Type B pancreatic cell (in vitro differentiated cells): ENCODE measurements around the gene EIPR1. TPM values are rescaled to one million over a fixed set of nuclear protein-coding genes. Genes with fewer than 3 reads are reported as not detected.

ENCODE experiments used
- DNase-seq: peaks from one replicate; pipeline ENCODE4 v3.0.0; 2021; ENCODE audit warnings: mixed read lengths; ENCODE audit not compliant: unreplicated experiment; ENCODE audit errors: extremely low spot score
- H3K27ac Mint-ChIP-seq: 2 replicates; pipeline ENCODE4 v1.8.0; 2021; ENCODE audit warnings: mild to moderate bottlenecking, mixed read lengths
- H3K27me3 Mint-ChIP-seq: 2 replicates; pipeline ENCODE4 v1.8.0; 2021; ENCODE audit warnings: mixed read lengths
- H3K36me3 Mint-ChIP-seq: 2 replicates; pipeline ENCODE4 v1.8.0; 2021; ENCODE audit warnings: mixed read lengths
- H3K4me1 Mint-ChIP-seq: one replicate; pipeline ENCODE4 v1.8.0; 2021; ENCODE audit warnings: mixed read lengths; ENCODE audit not compliant: unreplicated experiment
- H3K4me3 Mint-ChIP-seq: 2 replicates; pipeline ENCODE4 v1.8.0; 2021; ENCODE audit warnings: mild to moderate bottlenecking, mixed read lengths
- H3K9me3 Mint-ChIP-seq: 2 replicates; pipeline ENCODE4 v1.8.0; 2021; ENCODE audit warnings: mixed read lengths
- total RNA-seq: library from RNA; stranded (reverse); gene quantifications from 2 replicates; pipeline ENCODE4 v1.2.1, GENCODE V29; 2021; ENCODE audit warnings: low replicate concordance
- TF ChIP-seq, protein P1 (sequence below): fragments of 200-600 bp; sonication (generic); conservative IDR thresholded peaks from 2 replicates; pipeline ENCODE4 v1.5.0; 2021; ENCODE audit warnings: antibody characterized with exemption, mild to moderate bottlenecking

The EIPR1 gene
- total RNA-seq, 1 donor from 2014 or later: 24.9 TPM

DNA sequence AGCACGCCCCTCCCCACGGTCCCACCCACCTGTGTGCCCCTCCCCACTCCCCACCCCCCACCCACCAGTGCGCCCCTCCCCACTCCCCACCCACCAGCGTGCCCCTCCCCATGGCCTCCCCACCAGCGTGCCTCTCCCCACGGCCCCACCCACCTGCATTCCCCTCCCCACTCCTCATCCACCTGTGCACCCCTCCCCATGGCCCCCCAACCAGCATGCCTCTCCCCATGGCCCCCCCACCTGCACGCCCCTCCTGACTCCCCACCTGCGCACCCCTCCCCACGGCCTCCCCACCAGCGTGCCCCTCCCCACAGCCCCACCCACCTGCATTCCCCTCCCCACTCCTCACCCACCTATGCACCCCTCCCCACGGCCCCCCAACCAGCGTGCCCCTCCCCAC is 190.2 kb downstream of the EIPR1 start:
- no peaks in the 10 kb centered on the region for H3K9me3 Mint-ChIP-seq
- TF ChIP-seq, protein P1, sequence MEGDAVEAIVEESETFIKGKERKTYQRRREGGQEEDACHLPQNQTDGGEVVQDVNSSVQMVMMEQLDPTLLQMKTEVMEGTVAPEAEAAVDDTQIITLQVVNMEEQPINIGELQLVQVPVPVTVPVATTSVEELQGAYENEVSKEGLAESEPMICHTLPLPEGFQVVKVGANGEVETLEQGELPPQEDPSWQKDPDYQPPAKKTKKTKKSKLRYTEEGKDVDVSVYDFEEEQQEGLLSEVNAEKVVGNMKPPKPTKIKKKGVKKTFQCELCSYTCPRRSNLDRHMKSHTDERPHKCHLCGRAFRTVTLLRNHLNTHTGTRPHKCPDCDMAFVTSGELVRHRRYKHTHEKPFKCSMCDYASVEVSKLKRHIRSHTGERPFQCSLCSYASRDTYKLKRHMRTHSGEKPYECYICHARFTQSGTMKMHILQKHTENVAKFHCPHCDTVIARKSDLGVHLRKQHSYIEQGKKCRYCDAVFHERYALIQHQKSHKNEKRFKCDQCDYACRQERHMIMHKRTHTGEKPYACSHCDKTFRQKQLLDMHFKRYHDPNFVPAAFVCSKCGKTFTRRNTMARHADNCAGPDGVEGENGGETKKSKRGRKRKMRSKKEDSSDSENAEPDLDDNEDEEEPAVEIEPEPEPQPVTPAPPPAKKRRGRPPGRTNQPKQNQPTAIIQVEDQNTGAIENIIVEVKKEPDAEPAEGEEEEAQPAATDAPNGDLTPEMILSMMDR: no peak
- H3K27ac Mint-ChIP-seq: no peak overlapping the region
- H3K36me3 Mint-ChIP-seq: peaks cover 4% of the 10 kb centered on the region
- no peak overlapping the region for H3K4me3 Mint-ChIP-seq
- DNase-seq: no peak
- no peaks in the 10 kb centered on the region for H3K4me1 Mint-ChIP-seq
- no peaks in the 10 kb centered on the region for H3K27me3 Mint-ChIP-seq

DNA sequence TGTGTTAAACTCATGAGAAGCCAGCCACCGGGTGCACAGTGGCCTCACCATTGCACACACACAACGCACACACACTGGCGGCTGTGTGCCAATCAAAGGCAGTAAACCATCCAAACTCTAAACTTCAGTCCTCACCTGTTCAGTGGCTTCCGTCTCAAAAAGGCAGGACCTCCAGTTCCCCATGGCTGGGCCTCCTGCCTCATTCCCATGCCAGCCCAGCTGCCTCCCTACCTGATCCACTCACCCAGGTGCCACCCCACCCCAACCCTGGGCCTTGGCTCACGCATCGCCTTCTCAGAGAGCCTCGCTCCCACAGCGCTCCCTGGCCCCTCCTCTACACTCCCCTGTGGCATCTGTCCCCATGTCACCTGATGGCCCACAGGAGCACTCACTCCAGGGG is 190.9 kb downstream of the EIPR1 start:
- DNase-seq: no peak
- TF ChIP-seq, protein P1: no peak
- peaks cover 4% of the 10 kb centered on the region for H3K36me3 Mint-ChIP-seq
- no peak overlapping the region for H3K4me3 Mint-ChIP-seq
- no peaks in the 10 kb centered on the region for H3K27me3 Mint-ChIP-seq
- H3K4me1 Mint-ChIP-seq: no peaks in the 10 kb centered on the region
- H3K9me3 Mint-ChIP-seq: no peaks in the 10 kb centered on the region
- H3K27ac Mint-ChIP-seq: no peak overlapping the region

DNA sequence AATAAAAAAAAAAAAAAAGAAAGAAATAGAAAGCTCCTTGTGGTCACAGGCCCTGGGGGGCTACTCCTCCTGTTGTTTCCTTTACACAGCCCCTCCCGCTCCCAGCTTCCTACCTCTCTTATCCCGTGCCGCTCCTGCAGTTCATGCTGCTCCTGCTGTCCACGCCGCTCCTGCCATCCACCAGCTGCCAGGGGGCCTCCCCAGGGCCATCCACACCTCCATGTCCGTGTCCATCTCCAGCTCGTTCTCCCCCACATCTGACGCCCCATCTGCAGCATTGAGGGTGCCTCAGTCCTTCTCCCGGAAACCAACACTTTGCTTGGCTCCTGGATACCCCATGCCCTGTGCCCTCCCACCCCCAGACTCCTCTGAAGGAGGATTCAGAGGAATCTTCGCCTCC is 191.7 kb downstream of the EIPR1 start:
- peaks cover 3% of the 10 kb centered on the region for H3K9me3 Mint-ChIP-seq
- TF ChIP-seq, protein P1: no peak
- H3K4me3 Mint-ChIP-seq: no peak overlapping the region
- H3K36me3 Mint-ChIP-seq: peaks cover 4% of the 10 kb centered on the region
- H3K27ac Mint-ChIP-seq: no peak overlapping the region
- H3K27me3 Mint-ChIP-seq: no peaks in the 10 kb centered on the region
- H3K4me1 Mint-ChIP-seq: no peaks in the 10 kb centered on the region
- DNase-seq: no peak

DNA sequence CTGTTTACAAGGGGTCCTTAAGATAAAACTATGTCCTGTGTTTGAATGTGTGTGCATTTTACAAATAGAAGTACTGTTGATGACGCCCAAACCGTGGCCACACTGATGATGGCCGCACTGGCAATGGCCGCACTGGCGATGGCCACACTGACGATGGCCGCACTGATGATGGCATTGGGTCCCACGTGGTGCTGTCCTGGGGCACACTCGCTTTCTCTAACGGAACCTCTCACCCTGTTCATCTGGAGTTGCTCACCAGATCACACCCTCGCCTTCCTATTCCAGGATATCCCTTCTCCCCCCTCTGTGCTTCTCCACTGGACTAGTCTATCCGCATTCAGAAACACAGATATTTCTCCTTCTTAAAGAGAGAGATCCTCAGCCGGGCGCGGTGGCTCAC is 192.4 kb downstream of the EIPR1 start:
- no peak for DNase-seq
- no peak overlapping the region for H3K27ac Mint-ChIP-seq
- H3K27me3 Mint-ChIP-seq: no peaks in the 10 kb centered on the region
- peaks cover 9% of the 10 kb centered on the region for H3K9me3 Mint-ChIP-seq
- H3K4me1 Mint-ChIP-seq: no peaks in the 10 kb centered on the region
- TF ChIP-seq, protein P1: no peak
- peaks cover 4% of the 10 kb centered on the region for H3K36me3 Mint-ChIP-seq
- no peak overlapping the region for H3K4me3 Mint-ChIP-seq

DNA sequence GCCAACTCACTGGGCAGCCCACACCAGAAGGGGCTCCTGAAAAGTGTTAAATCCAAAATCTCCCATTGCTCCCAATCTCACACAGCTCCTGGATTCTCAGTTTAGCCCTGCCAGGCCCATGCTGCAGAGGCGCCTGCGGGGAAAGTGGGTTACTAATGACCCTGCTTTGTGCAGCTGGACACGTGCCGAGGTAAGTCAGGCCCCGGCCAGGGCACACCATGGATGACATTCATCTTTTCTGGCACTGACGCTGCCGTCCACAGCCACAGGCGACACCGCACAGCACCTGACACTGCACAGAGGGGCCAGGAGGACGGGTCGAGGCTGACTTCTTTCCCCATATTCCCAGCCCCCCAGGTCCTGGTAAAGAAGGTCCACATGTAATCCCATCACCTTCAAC is 193.5 kb downstream of the EIPR1 start:
- Mint-ChIP-seq H3K36me3 (peaks cover 4% of the 10 kb centered on the region), H3K27ac (no peak overlapping the region), H3K9me3 (peaks cover 10% of the 10 kb centered on the region), H3K4me1 (no peaks in the 10 kb centered on the region), H3K27me3 (no peaks in the 10 kb centered on the region), H3K4me3 (no peak overlapping the region)
- TF ChIP-seq, protein P1: no peak
- no peak for DNase-seq

DNA sequence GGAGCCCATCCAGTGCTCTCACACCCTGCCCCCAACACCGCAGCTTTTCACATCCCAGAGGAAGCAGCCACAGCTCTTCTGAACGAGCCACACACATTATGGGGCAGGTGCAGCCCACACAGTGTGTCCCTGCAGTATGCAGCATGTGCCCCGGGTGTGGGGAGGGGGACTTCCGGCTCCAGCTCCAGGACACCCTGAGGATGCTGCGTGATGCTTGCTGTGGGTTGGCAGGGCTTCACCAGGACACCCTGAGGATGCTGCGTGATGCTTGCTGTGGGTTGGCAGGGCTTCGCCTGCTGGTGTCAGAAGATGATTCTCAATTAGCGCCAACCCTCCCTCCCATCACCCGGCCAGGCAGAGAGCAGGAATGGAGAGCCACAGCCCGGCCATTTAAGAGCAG is 193.9 kb downstream of the EIPR1 start:
- no peak overlapping the region for H3K27ac Mint-ChIP-seq
- DNase-seq: no peak
- H3K27me3 Mint-ChIP-seq: no peaks in the 10 kb centered on the region
- TF ChIP-seq, protein P1: no peak
- H3K4me1 Mint-ChIP-seq: no peaks in the 10 kb centered on the region
- H3K4me3 Mint-ChIP-seq: no peak overlapping the region
- peaks cover 10% of the 10 kb centered on the region for H3K9me3 Mint-ChIP-seq
- peaks cover 4% of the 10 kb centered on the region for H3K36me3 Mint-ChIP-seq
